Measurements from ENCODE around the gene PLEKHG4.

PLEKHG4 gene, protein sequence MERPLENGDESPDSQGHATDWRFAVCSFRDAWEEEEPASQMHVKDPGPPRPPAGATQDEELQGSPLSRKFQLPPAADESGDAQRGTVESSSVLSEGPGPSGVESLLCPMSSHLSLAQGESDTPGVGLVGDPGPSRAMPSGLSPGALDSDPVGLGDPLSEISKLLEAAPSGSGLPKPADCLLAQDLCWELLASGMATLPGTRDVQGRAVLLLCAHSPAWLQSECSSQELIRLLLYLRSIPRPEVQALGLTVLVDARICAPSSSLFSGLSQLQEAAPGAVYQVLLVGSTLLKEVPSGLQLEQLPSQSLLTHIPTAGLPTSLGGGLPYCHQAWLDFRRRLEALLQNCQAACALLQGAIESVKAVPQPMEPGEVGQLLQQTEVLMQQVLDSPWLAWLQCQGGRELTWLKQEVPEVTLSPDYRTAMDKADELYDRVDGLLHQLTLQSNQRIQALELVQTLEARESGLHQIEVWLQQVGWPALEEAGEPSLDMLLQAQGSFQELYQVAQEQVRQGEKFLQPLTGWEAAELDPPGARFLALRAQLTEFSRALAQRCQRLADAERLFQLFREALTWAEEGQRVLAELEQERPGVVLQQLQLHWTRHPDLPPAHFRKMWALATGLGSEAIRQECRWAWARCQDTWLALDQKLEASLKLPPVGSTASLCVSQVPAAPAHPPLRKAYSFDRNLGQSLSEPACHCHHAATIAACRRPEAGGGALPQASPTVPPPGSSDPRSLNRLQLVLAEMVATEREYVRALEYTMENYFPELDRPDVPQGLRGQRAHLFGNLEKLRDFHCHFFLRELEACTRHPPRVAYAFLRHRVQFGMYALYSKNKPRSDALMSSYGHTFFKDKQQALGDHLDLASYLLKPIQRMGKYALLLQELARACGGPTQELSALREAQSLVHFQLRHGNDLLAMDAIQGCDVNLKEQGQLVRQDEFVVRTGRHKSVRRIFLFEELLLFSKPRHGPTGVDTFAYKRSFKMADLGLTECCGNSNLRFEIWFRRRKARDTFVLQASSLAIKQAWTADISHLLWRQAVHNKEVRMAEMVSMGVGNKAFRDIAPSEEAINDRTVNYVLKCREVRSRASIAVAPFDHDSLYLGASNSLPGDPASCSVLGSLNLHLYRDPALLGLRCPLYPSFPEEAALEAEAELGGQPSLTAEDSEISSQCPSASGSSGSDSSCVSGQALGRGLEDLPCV

DNA sequence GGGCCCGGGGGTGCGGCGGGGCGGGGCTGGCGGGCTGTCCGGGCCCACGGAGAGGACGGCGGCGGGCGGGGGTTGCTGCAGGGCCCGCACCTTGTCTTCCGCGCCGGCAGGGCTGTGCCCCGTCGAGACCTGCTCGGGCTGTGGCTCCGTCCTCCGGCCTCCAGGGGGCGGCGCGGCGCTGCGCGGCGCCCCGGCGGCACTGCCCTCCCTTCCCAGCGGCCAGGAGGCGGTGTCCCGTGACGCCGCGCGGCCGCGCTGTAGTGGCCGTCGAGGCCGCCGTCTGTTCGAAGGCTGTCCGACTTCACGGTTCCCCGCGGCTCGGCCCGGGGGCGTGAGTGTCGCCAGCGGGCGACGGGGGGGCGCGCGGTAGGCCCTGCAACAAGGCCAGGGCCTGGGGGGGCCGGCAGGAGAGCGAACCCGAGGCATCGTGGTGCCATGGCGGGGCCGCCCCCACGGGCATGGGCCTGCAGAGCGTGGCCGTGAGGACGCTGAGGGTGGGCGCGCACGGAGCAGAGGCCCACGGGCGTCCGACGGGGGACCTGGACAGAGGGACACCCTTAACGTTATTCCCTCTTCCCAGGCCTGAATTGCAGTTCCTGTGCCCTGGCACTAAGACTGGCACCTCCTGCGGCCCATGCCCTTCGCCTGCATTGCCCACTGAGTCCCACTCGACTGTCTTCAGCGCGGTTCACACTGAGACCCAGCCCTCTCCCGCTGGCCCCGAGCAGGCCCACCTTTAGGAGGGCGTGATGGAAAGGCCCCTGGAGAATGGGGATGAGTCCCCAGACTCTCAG is at the start of gene PLEKHG4:
Gene PLEKHG4, plus strand, starts transcription at position 237 of the 794 bp plus-strand sequence. Its CDS starts 513 bp downstream, at position 750.
- Histone ChIP-seq H3K4me1 (ENCODE audit: control insufficient read depth, insufficient read depth, low read length) (peaks cover 10% of the 10 kb centered on the region; the same call in 1 of the 2 replicates), H3K9me3 (ENCODE audit: control insufficient read depth, insufficient read depth, low read depth, low read length) (no peaks in the 10 kb centered on the region), H3K27me3 (ENCODE audit: control insufficient read depth, insufficient read depth, low read length) (peaks cover 19% of the 10 kb centered on the region), H3K36me3 (ENCODE audit: control insufficient read depth, insufficient read depth, low read length) (no peaks in the 10 kb centered on the region), H3K27ac (ENCODE audit: low read depth, low read length) (no peak within 1 kb of the TSS), H3K9ac (ENCODE audit: low read length) (peak within 1 kb of the TSS; percentile 66), H3K4me3 (ENCODE audit: low read depth, low read length) (peak within 1 kb of the TSS; percentile 84)

DNA sequence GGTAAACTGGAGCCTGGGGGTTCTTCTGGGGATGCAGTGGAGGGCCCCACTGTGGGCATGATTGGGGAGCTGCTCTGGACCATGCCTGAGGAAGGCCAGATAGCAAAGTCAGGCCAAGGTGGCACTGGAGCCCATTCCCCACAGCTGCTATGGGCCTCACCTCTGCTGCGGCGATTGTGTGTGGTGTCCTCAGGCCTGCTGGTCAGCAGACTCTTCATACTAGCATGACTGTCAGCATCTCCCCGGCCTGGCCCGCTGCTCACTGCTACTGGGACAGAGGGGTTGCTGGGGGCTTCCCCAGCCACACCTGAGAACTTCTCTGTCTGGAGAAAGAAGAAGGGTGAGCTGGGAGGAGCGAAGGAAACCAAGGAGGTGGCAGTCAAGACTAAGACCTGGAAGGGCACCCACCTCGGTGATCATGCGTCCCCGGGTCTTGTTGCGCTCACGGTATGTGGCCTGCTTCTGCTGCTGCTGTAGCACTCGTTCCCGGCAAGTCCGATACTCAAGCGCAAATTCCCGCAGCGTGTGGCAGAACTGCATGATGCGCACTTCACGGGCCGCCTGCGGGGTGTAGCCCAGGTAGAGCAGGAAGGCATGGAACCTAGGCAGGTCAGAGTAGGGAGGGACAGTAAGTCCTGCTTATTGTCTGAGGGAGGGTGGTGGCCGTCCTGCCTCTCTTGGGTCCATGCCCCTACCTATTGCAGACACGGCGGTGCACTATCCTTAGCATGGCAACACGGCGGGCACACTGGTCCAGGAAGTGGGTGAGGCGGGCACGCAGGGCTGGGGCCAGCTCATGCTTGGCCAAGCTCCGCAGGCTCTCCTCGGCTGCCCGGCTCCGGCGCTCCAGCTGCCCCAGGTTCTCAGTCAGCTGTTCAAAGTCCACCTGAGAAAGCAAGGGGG is 49.2 kb upstream of the PLEKHG4 start:
- Histone ChIP-seq H3K9ac (ENCODE audit: low read length) (no peak overlapping the region), H3K9me3 (ENCODE audit: control insufficient read depth, insufficient read depth, low read depth, low read length) (no peaks in the 10 kb centered on the region), H3K27me3 (ENCODE audit: control insufficient read depth, insufficient read depth, low read length) (no peaks in the 10 kb centered on the region), H3K36me3 (ENCODE audit: control insufficient read depth, insufficient read depth, low read length) (peaks cover 57% of the 10 kb centered on the region), H3K4me1 (ENCODE audit: control insufficient read depth, insufficient read depth, low read length) (0 out of 2 replicates have a peak, but pooled peaks cover 2% of the 10 kb centered on the region), H3K27ac (ENCODE audit: low read depth, low read length) (no peak overlapping the region), H3K4me3 (ENCODE audit: low read depth, low read length) (no peak overlapping the region)

DNA sequence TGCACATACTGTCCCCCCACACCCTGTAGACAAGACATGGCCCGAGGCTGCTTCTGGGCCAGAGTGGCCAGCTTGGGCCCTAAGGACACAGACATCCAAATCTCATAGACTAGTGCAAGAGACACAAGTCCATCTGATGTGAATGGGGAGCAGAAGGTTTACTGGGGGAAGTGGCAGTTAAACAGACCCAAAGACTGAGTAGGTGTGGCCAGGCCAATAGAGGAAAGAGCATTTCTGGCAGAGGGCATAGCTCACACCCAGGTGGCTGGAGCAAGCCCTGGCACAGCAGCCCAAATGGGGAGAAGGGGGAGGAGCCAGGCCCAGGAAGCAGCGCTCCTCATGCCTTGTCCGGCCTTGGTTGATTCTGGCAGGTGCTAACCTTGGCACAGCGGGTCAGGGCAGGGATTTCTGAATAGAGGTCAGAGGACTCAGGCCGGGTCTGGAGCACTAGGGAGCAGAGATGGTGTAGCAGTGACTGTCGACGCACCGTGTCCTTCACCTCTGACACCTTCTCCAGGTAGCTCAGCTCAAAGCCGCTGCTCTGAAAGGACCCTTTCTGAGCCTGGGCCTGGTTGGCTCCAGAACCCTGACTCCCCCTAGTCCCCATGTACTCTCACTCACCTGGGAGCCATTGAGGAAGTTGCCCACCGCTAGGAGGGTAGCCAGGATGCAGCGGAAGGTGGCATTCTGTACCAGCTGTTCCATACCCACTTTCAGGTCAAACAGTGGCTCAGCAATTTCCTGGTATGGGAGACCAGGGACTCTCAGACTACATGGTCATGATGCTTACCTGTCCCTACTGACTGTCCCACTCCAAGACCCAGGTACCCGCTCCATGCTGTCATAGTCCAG is 48.3 kb upstream of the PLEKHG4 start:
- Histone ChIP-seq H3K9me3 (ENCODE audit: control insufficient read depth, insufficient read depth, low read depth, low read length) (no peaks in the 10 kb centered on the region), H3K4me1 (ENCODE audit: control insufficient read depth, insufficient read depth, low read length) (peaks cover 3% of the 10 kb centered on the region; the same call in 1 of the 2 replicates), H3K36me3 (ENCODE audit: control insufficient read depth, insufficient read depth, low read length) (peaks cover 62% of the 10 kb centered on the region), H3K27me3 (ENCODE audit: control insufficient read depth, insufficient read depth, low read length) (no peaks in the 10 kb centered on the region), H3K27ac (ENCODE audit: low read depth, low read length) (no peak overlapping the region), H3K9ac (ENCODE audit: low read length) (no peak overlapping the region), H3K4me3 (ENCODE audit: low read depth, low read length) (no peak overlapping the region)

DNA sequence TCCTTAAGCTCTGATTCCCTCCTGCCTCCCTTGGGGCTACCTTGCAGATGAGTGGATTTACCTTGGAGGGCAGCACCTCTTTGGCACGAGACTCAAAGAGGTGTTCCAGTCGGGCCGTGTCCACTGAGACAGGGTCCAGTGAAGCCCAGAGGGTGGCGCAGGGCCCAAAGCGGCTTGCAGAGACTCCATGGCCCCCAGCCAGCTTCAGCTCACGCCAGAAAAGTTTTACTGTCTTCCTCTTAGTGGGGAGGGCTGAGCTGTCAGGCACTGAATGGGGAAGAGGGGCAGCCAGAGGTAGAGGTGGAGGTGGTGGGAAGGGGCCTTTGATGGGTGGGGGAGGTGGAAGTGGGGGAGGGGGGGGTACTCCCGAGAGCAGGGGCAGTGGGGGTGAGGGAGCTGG is 45.7 kb upstream of the PLEKHG4 start:
- no peaks in the 10 kb centered on the region for H3K27me3 ChIP-seq (ENCODE audit: control insufficient read depth, insufficient read depth, low read length)
- peaks cover 73% of the 10 kb centered on the region for H3K36me3 ChIP-seq (ENCODE audit: control insufficient read depth, insufficient read depth, low read length)
- H3K9ac ChIP-seq (ENCODE audit: low read length): no peak overlapping the region
- no peak overlapping the region for H3K4me3 ChIP-seq (ENCODE audit: low read depth, low read length)
- no peaks in the 10 kb centered on the region for H3K9me3 ChIP-seq (ENCODE audit: control insufficient read depth, insufficient read depth, low read depth, low read length)
- no peak overlapping the region for H3K27ac ChIP-seq (ENCODE audit: low read depth, low read length)
- H3K4me1 ChIP-seq (ENCODE audit: control insufficient read depth, insufficient read depth, low read length): peaks cover 11% of the 10 kb centered on the region; the same call in 1 of the 2 replicates

DNA sequence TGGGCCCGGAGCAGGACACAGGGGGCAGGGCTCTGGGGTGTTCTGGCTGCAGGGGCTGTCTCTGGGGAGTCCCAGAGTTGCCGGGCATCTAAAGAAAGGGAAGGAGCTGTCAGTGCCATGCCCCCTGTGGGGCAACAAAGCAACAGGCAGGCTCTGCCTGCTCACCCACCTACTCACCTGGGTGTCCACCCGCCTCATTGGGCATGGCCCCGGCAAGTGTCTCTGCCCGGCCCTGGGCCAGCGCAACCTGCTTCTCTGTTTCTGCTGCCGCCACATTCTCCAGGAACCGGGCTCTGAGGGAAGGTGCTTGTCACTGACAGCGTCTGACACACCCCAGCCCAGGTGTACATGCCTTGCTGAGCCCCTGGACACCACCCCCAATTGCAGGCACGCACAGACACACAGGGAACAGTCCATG is 45.1 kb upstream of the PLEKHG4 start:
- Histone ChIP-seq H3K4me3 (ENCODE audit: low read depth, low read length) (no peak overlapping the region), H3K9me3 (ENCODE audit: control insufficient read depth, insufficient read depth, low read depth, low read length) (no peaks in the 10 kb centered on the region), H3K27ac (ENCODE audit: low read depth, low read length) (no peak overlapping the region), H3K4me1 (ENCODE audit: control insufficient read depth, insufficient read depth, low read length) (peaks cover 11% of the 10 kb centered on the region; the same call in 1 of the 2 replicates), H3K27me3 (ENCODE audit: control insufficient read depth, insufficient read depth, low read length) (no peaks in the 10 kb centered on the region), H3K36me3 (ENCODE audit: control insufficient read depth, insufficient read depth, low read length) (peaks cover 73% of the 10 kb centered on the region), H3K9ac (ENCODE audit: low read length) (no peak overlapping the region)

DNA sequence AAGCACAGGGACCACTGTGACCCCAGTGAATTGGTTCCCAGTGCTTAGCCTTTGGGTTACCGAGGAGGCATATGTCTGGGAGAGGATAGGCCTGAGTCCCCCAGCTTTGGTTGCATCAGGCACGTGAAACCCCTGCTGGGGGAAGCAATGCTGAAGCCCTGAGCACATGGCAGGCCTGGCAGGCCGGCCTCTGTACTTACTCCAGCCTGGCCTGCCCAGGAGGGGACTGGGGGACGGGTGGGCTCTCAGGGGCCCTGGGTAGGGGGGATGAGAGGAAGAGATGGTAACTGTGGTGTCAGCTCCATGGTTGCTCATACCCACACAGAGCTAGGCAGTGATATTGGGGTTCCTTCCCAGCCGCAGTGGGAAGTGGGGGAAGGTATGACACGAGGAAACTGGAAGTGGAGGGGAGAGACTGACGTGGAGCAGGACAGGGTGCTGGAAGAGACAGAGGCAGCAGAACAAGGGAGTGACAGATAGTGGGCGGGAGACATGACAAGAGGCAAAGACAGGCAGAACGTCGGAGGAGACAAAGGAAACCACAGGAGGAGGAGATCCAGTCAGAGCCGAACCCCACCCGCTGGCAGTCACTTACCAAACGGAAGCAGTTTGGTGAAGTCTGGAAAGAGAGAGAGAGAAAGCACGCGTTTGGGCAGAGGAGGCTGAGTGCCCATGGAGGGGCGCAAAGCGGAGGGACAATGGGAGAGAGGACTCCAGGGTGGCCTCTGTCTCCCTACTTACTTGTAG is 43.3 kb upstream of the PLEKHG4 start:
- H3K9me3 ChIP-seq (ENCODE audit: control insufficient read depth, insufficient read depth, low read depth, low read length): no peaks in the 10 kb centered on the region
- no peaks in the 10 kb centered on the region for H3K27me3 ChIP-seq (ENCODE audit: control insufficient read depth, insufficient read depth, low read length)
- H3K4me3 ChIP-seq (ENCODE audit: low read depth, low read length): peak overlapping the region; percentile 42; the same call in 1 of the 2 replicates
- H3K9ac ChIP-seq (ENCODE audit: low read length): no peak overlapping the region
- peaks cover 16% of the 10 kb centered on the region for H3K4me1 ChIP-seq (ENCODE audit: control insufficient read depth, insufficient read depth, low read length)
- peaks cover 62% of the 10 kb centered on the region for H3K36me3 ChIP-seq (ENCODE audit: control insufficient read depth, insufficient read depth, low read length)
- H3K27ac ChIP-seq (ENCODE audit: low read depth, low read length): no peak overlapping the region

DNA sequence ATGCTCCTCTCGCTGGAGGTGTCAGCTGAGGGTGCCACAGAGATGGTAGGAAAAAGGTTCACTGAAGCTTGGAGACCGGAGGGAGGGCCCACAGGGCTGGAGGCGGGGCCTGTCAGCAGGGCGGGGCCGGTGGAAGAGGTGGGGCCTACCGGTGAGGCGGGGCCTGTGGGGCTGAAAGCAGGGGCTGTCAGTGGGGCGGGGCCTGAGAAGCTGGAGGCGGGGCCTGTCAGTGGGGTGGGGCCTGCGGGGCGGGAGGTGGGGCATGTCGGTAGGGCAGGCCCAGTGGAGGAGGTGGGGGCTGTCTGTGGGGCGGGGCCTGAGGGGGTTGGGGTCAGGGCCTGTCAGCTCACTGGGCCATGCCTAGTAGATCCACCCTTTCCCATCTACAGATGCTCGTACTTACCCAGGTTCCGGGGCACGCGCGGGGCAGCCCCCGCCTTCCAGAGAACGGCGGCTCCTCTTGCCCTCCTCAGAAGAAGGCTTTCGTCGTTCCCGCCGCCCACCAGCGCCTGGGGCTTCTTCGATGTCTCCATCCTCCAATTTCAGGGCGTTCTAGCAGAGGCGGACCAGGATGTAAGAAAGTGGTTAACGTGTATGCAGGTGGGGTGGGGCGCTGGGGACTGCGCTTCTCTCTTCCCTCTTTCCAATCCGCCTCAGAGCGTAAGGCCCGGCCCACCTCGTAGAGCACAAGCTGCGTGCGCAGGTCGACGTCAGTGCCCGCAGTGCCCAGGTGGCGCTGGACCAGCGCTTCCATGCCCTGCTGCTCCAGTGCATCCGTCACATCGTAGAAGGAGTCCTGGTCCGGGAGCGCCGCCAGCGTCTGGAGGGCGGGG is 42.6 kb upstream of the PLEKHG4 start:
- Histone ChIP-seq H3K4me1 (ENCODE audit: control insufficient read depth, insufficient read depth, low read length) (peaks cover 24% of the 10 kb centered on the region), H3K9me3 (ENCODE audit: control insufficient read depth, insufficient read depth, low read depth, low read length) (no peaks in the 10 kb centered on the region), H3K4me3 (ENCODE audit: low read depth, low read length) (peak overlapping the region; percentile 42; the same call in 1 of the 2 replicates), H3K9ac (ENCODE audit: low read length) (peak overlapping the region; percentile 55), H3K36me3 (ENCODE audit: control insufficient read depth, insufficient read depth, low read length) (peaks cover 54% of the 10 kb centered on the region), H3K27me3 (ENCODE audit: control insufficient read depth, insufficient read depth, low read length) (no peaks in the 10 kb centered on the region), H3K27ac (ENCODE audit: low read depth, low read length) (no peak overlapping the region)
